LNCaP clone FGC (cell line): ENCODE results near the gene RAB14.
A peak's percentile ranks its signal among the peaks of the same experiment; 100 is the strongest.

Experiments used
- DNase-seq: peaks from one replicate; pipeline ENCODE4 v3.0.0-alpha.2; 2011; ENCODE audit warnings: low read depth
- H3K4me3 ChIP-seq: 2 replicates; pipeline ENCODE4 v1.5.1; 2011; ENCODE audit warnings: mild to moderate bottlenecking, low read depth, low read length, control low read depth
- TF ChIP-seq, protein P1 (sequence below): IDR thresholded peaks from 2 replicates; pipeline ENCODE4 v1.5.1; 2012; ENCODE audit warnings: mild to moderate bottlenecking; ENCODE audit not compliant: control insufficient read depth, insufficient read depth; ENCODE audit errors: extremely low read depth

Gene RAB14

DNA sequence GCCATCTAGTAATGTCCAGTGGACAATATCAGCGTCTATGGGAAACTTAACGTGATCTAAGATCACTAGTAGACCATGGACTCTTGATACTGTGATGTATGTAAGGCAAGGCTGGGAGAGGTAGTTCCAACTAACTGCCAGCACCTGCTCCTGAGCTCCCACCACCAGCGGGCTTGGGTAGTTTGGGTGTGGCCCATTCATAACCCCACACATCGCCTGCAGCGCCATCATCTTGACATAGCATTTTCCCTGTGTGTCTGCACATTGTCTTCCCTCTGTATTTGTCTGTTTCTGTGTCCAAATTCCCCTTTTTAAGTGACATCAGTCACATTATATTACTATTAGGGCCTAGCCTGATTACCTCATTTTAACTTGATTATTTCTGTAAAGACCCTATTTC lies 38.2 kb upstream of the RAB14 start:
- TF ChIP-seq, protein P1, sequence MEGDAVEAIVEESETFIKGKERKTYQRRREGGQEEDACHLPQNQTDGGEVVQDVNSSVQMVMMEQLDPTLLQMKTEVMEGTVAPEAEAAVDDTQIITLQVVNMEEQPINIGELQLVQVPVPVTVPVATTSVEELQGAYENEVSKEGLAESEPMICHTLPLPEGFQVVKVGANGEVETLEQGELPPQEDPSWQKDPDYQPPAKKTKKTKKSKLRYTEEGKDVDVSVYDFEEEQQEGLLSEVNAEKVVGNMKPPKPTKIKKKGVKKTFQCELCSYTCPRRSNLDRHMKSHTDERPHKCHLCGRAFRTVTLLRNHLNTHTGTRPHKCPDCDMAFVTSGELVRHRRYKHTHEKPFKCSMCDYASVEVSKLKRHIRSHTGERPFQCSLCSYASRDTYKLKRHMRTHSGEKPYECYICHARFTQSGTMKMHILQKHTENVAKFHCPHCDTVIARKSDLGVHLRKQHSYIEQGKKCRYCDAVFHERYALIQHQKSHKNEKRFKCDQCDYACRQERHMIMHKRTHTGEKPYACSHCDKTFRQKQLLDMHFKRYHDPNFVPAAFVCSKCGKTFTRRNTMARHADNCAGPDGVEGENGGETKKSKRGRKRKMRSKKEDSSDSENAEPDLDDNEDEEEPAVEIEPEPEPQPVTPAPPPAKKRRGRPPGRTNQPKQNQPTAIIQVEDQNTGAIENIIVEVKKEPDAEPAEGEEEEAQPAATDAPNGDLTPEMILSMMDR, result no peak
- no peak for DNase-seq
- H3K4me3 ChIP-seq, result no peak overlapping the region

- no peak for DNase-seq
- TF ChIP-seq, protein P1, result no peak
These were observed 37.4 kb upstream of the RAB14 start for GRCh38 chr9:121239071-121239470.

DNA sequence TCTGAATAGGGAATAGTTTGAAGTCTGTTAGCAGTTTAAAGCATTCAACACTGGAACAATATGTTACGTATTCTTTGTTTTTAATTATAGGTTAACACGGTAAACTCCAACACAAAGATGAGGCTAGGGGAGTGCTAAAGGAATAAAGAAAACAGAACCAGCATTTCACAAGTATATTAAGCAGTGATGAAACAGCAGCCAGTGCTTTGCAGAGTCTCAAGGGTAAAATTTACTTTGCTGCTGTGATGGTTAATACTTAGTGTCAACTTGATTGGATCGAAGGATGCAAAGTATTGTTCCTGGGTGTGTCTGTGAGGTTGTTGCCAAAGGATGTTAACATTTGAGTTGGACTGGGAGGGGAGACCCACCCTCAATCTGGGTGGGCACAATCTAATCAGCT lies 36.2 kb upstream of the RAB14 start:
- TF ChIP-seq, protein P1, result no peak
- no peak for DNase-seq

More at GRCh38 chr9:121239071-121239470, 37.4 kb upstream of the RAB14 start:
- no peak overlapping the region for H3K4me3 ChIP-seq

GRCh38 chr9:121235512-121235911 lies 33.8 kb upstream of the RAB14 start:
- TF ChIP-seq, protein P1, result no peak
- H3K4me3 ChIP-seq, result no peak overlapping the region

More for the DNA sequence above, 36.2 kb upstream of the RAB14 start:
- no peak overlapping the region for H3K4me3 ChIP-seq

GRCh38 chr9:121234832-121235161 lies 33.1 kb upstream of the RAB14 start:
- no peak for DNase-seq
- TF ChIP-seq, protein P1, result no peak
- no peak overlapping the region for H3K4me3 ChIP-seq

More at GRCh38 chr9:121235512-121235911, 33.8 kb upstream of the RAB14 start:
- DNase-seq, result no peak

- DNase-seq, result peak; percentile 6
- TF ChIP-seq, protein P1, result no peak
These were observed 32.5 kb upstream of the RAB14 start for GRCh38 chr9:121233906-121234831.

More at GRCh38 chr9:121233906-121234831, 32.5 kb upstream of the RAB14 start:
- H3K4me3 ChIP-seq, result no peak overlapping the region
